ENCODE results near the gene COMP. TPM values are rescaled to one million over a fixed set of nuclear protein-coding genes. Genes with fewer than 3 reads are reported as not detected.

COMP gene
- total and polyA plus RNA-seq, 4 donors = 9.8 to 142 (median 15.1) TPM

DNA sequence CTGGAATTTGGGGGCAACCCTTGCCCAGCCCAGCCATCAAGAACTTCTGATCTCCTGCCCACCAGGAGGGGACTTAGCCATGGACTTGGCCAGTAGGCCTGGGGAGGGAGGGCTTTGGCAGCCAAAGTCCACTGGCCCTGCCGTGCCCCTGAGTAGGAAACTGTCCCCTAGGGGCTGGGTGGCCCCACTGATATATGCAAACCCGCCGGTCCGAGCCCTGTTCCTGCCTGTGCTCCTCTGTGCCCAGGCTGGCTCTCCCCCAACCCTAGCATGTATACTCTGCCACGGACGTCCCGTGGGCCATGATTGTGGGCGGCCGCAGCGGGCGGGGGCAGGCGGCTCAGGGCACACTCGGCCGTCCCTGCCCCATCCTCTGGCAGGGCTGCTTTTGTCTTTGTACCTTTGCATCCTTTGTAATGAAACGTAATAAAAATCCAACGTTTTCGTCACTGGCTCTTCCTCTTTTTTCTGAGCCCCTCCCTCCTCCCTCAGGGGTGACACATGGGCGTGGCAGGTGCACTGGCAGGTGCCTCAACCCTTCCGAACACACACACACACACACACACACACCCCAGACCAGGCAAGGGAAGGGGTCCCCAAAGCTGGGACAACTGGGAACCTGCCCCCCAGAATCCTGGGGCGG, 9.1 kb downstream of the COMP start:
- H3K4me1 ChIP-seq (ENCODE audit: control insufficient read depth in 1 of 2, insufficient read depth in 2 of 2, low read length in 2 of 2) = no peaks in the 10 kb centered on the region
- WGBS, 2 donors = 61 to 68% methylated on average over 18 to 20 of the region's 20 CpGs

DNA sequence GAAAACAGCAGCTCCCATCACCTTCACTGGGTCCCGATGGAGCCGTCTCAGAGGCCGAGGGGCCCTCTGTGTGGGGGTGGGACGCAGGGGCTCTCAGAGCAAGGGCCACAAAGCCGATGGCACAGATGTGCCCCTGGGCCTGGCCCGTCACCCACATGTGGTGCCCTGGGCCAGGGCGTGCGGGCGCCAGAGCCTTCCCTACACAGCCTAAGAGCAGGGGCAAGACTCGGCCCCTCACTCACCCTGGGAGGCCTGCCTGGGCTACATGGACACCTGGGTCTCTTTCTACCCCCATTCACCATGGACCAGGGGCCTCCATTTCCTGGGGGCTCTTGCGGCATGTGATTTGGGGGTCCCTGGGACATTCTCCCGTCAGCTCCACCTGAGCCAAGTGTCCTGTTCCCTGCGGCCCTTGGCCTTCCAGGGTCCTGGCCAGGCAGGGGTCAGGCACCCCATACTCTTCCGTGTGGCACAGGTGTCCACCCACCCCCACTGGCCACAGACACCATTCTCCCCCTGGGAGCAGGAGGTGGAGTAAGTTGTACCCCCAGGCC, 10.0 kb downstream of the COMP start:
- Histone ChIP-seq H3K27ac (ENCODE audit: low read depth in 1 of 2, low read length in 2 of 2) (no peak overlapping the region), H3K36me3 (ENCODE audit: control insufficient read depth in 1 of 2, insufficient read depth in 2 of 2, low read length in 1 of 2) (no peaks in the 10 kb centered on the region), H3K27me3 (ENCODE audit: control insufficient read depth in 1 of 2, insufficient read depth in 2 of 2, low read length in 1 of 2) (no peaks in the 10 kb centered on the region), H3K4me3 (ENCODE audit: low read length in 2 of 2) (no peak overlapping the region), H3K9me3 (ENCODE audit: control insufficient read depth, low read length) (no peaks in the 10 kb centered on the region), H3K4me1 (ENCODE audit: control insufficient read depth in 1 of 2, insufficient read depth in 2 of 2, low read length in 2 of 2) (no peaks in the 10 kb centered on the region)
- ATAC-seq (ENCODE audit: low FRiP score) = no peak
- no peak for DNase-seq
- intact Hi-C loops (cut with DNase I) = no loop called here
- 92 to 95% methylated on average over 14 of the region's 14 CpGs for WGBS, 2 donors

More for the DNA sequence above, 9.1 kb downstream of the COMP start:
- intact Hi-C loops (cut with DNase I) = no loop called here
- Histone ChIP-seq H3K27ac (ENCODE audit: low read depth in 1 of 2, low read length in 2 of 2) (no peak overlapping the region), H3K4me3 (ENCODE audit: low read length in 2 of 2) (no peak overlapping the region), H3K36me3 (ENCODE audit: control insufficient read depth in 1 of 2, insufficient read depth in 2 of 2, low read length in 1 of 2) (no peaks in the 10 kb centered on the region), H3K27me3 (ENCODE audit: control insufficient read depth in 1 of 2, insufficient read depth in 2 of 2, low read length in 1 of 2) (no peaks in the 10 kb centered on the region), H3K9me3 (ENCODE audit: control insufficient read depth, low read length) (no peaks in the 10 kb centered on the region)
- ATAC-seq (ENCODE audit: low FRiP score) = no peak
- peak in 1 of 2 donors; percentile 42 for DNase-seq

DNA sequence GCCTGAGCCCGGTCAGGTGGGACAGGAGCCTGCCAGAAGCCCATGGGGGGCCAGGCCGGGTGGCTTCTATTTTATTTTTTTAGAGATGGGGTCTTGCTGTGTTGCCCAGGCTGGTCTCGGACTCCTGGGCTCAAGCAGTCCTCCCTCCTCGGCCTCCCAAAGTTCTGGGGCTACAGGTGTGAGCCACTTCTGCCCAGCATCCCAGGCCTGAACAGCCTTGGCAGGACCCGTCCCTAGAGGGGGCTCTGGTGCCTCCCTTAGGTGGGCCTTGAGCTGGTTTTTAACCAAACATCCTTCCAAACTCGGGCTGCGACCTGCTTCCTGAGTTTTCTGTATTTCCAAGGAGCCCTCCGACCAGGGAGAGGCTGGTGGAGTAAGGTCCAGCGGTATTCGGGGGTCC, 10.5 kb downstream of the COMP start:
- no peaks in the 10 kb centered on the region for H3K27me3 ChIP-seq (ENCODE audit: control insufficient read depth in 1 of 2, insufficient read depth in 2 of 2, low read length in 1 of 2)
- H3K4me3 ChIP-seq (ENCODE audit: low read length in 2 of 2) = no peak overlapping the region
- H3K4me1 ChIP-seq (ENCODE audit: control insufficient read depth in 1 of 2, insufficient read depth in 2 of 2, low read length in 2 of 2) = no peaks in the 10 kb centered on the region
- ATAC-seq (ENCODE audit: low FRiP score) = no peak
- H3K27ac ChIP-seq (ENCODE audit: low read depth in 1 of 2, low read length in 2 of 2) = no peak overlapping the region
- intact Hi-C loops (cut with DNase I) = no loop called here
- no peak for DNase-seq
- 80 to 81% methylated on average over 10 of the region's 10 CpGs for WGBS, 2 donors
- H3K9me3 ChIP-seq (ENCODE audit: control insufficient read depth, low read length) = no peaks in the 10 kb centered on the region
- no peaks in the 10 kb centered on the region for H3K36me3 ChIP-seq (ENCODE audit: control insufficient read depth in 1 of 2, insufficient read depth in 2 of 2, low read length in 1 of 2)

DNA sequence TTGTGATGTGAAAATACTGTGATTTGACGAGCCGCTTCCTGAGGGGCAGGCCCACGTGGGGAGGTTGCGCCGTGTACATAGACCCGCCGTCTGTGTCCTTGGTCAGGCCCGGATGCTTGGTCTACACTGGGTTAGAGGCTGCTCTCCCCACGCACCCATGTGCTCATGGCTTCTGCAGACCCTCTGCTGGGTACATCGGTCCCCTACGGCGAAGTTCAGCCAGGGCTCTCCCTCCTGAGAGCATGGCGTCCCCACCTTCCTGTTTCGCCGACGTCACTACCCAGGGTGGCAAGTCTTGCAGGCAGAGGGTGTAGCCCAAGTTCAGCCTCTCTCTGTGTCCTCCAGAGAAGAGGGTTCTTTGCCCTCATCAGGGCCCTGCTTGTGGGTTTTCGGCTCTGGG, 11.0 kb downstream of the COMP start:
- Histone ChIP-seq H3K27ac (ENCODE audit: low read depth in 1 of 2, low read length in 2 of 2) (no peak overlapping the region), H3K27me3 (ENCODE audit: control insufficient read depth in 1 of 2, insufficient read depth in 2 of 2, low read length in 1 of 2) (no peaks in the 10 kb centered on the region), H3K4me1 (ENCODE audit: control insufficient read depth in 1 of 2, insufficient read depth in 2 of 2, low read length in 2 of 2) (no peaks in the 10 kb centered on the region), H3K4me3 (ENCODE audit: low read length in 2 of 2) (no peak overlapping the region), H3K36me3 (ENCODE audit: control insufficient read depth in 1 of 2, insufficient read depth in 2 of 2, low read length in 1 of 2) (no peaks in the 10 kb centered on the region), H3K9me3 (ENCODE audit: control insufficient read depth, low read length) (no peaks in the 10 kb centered on the region)
- WGBS, 2 donors = 92% methylated on average over 17 of the region's 17 CpGs
- no peak for ATAC-seq (ENCODE audit: low FRiP score)
- intact Hi-C loops (cut with DNase I) = no loop called here
- DNase-seq = no peak

DNA sequence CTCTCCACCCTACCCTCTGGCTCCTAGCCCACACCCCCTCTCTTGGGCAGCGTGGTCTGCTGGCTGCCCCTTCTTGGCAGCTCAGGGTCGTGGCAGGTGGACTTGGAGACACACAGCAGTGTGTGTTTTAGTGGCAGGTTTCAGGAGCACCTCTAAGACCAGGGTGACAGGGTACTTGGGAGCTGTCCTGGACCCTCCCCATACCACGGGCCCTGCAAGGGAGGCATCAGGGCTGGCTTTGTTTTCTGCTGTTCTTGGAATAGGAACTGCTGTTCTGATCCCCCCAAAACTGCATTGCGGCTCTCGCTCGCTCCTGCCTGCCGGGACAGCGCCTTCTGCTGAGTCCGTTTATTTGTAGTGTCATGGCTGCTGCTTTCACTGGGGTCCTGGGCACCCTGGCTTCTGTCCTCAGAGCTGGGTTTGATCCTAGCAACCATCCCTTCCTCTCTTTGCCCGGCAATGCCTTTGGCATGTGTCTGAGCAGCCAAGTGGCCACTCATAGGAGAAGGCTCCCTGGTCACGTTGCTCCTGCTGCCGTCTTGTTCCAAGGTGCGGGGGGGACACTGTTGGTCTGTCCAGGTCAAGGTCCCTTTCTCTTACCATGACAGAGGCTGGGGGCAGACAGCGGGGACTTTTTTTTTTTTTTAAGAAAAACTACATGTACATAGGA, 12.1 kb downstream of the COMP start:
- DNase-seq (no peak), ATAC-seq (ENCODE audit: low FRiP score) (no peak)
- Histone ChIP-seq H3K36me3 (ENCODE audit: control insufficient read depth in 1 of 2, insufficient read depth in 2 of 2, low read length in 1 of 2) (no peaks in the 10 kb centered on the region), H3K27ac (ENCODE audit: low read depth in 1 of 2, low read length in 2 of 2) (no peak overlapping the region), H3K4me3 (ENCODE audit: low read length in 2 of 2) (no peak overlapping the region), H3K9me3 (ENCODE audit: control insufficient read depth, low read length) (no peaks in the 10 kb centered on the region), H3K4me1 (ENCODE audit: control insufficient read depth in 1 of 2, insufficient read depth in 2 of 2, low read length in 2 of 2) (no peaks in the 10 kb centered on the region), H3K27me3 (ENCODE audit: control insufficient read depth in 1 of 2, insufficient read depth in 2 of 2, low read length in 1 of 2) (no peaks in the 10 kb centered on the region)
- intact Hi-C loops (cut with DNase I) = no loop called here
- 78 to 84% methylated on average over 14 of the region's 14 CpGs for WGBS, 2 donors

DNA sequence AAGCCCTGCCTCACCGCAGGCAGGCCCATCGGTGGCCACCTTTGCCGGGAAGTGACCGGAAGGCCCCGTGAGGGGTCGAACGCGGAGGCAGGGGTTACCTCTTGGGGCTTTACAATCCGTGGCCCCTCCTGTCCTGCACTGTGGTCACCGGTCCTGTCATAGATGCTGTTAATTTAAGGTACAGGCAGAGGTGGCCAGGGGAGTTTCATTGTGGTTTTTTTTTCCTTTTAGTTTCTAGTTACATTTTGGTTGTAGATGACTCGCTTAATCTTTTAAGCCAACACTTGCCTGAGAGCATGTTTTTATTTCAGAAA, 13.1 kb downstream of the COMP start:
- intact Hi-C loops (cut with DNase I) = no loop called here
- no peak overlapping the region for H3K4me3 ChIP-seq (ENCODE audit: low read length in 2 of 2)

DNA sequence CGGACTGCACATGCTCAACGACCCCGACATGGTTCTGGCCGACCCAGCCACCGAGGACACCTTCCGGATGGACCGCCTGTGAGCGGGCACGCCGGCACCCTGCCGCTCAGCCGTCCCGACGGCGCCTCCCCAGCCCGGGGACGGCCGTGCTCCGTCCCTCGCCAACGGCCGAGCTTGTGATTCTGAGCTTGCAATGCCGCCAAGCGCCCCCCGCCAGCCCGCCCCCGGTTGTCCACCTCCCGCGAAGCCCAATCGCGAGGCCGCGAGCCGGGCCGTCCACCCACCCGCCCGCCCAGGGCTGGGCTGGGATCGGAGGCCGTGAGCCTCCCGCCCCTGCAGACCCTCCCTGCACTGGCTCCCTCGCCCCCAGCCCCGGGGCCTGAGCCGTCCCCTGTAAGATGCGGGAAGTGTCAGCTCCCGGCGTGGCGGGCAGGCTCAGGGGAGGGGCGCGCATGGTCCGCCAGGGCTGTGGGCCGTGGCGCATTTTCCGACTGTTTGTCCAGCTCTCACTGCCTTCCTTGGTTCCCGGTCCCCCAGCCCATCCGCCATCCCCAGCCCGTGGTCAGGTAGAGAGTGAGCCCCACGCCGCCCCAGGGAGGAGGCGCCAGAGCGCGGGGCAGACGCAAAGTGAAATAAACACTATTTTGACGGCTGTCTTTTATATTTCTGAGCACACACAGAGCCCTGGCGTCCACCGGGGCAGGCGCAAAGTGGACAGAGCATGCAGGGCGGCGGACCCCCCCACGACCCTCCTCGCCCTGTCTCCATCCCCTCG, 13.6 kb downstream of the COMP start:
- H3K9me3 ChIP-seq (ENCODE audit: control insufficient read depth, low read length) = no peaks in the 10 kb centered on the region
- H3K27ac ChIP-seq (ENCODE audit: low read depth in 1 of 2, low read length in 2 of 2) = no peak overlapping the region
- intact Hi-C loops (cut with DNase I) = no loop called here
- DNase-seq = no peak
- ATAC-seq (ENCODE audit: low FRiP score) = no peak
- H3K27me3 ChIP-seq (ENCODE audit: control insufficient read depth in 1 of 2, insufficient read depth in 2 of 2, low read length in 1 of 2) = no peaks in the 10 kb centered on the region
- no peaks in the 10 kb centered on the region for H3K36me3 ChIP-seq (ENCODE audit: control insufficient read depth in 1 of 2, insufficient read depth in 2 of 2, low read length in 1 of 2)
- 44% methylated on average over 57 to 71 of the region's 71 CpGs for whole genome bisulfite sequencing, 2 donors
- H3K4me3 ChIP-seq (ENCODE audit: low read length in 2 of 2) = no peak overlapping the region
- no peaks in the 10 kb centered on the region for H3K4me1 ChIP-seq (ENCODE audit: control insufficient read depth in 1 of 2, insufficient read depth in 2 of 2, low read length in 2 of 2)

More for the DNA sequence above, 13.1 kb downstream of the COMP start:
- Histone ChIP-seq H3K36me3 (ENCODE audit: control insufficient read depth in 1 of 2, insufficient read depth in 2 of 2, low read length in 1 of 2) (no peaks in the 10 kb centered on the region), H3K27me3 (ENCODE audit: control insufficient read depth in 1 of 2, insufficient read depth in 2 of 2, low read length in 1 of 2) (no peaks in the 10 kb centered on the region), H3K27ac (ENCODE audit: low read depth in 1 of 2, low read length in 2 of 2) (no peak overlapping the region), H3K4me1 (ENCODE audit: control insufficient read depth in 1 of 2, insufficient read depth in 2 of 2, low read length in 2 of 2) (no peaks in the 10 kb centered on the region), H3K9me3 (ENCODE audit: control insufficient read depth, low read length) (no peaks in the 10 kb centered on the region)
- 57 to 64% methylated on average over 11 of the region's 11 CpGs for WGBS, 2 donors
- DNase-seq = no peak
- no peak for ATAC-seq (ENCODE audit: low FRiP score)

DNA sequence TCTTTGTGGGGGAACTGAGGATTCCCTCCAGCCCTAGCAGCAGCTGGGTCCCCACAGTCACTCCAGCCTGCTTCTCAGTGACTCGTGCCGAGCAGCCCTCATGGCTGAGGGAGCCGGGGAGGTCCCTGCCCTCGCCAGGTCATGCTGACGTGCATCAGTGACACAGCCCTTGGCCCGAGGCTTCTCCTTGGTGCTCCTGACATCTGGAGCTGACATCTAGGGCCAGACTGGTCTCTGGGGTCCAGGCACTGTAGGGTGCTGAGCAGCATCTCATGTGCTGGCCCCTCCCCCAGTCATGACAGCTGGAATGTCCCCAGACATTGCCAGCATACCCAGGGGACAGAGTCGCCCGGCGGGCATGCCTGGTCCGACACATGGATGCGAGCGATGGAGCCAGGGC, 14.4 kb downstream of the COMP start:
- Histone ChIP-seq H3K9me3 (ENCODE audit: control insufficient read depth, low read length) (no peaks in the 10 kb centered on the region), H3K27me3 (ENCODE audit: control insufficient read depth in 1 of 2, insufficient read depth in 2 of 2, low read length in 1 of 2) (no peaks in the 10 kb centered on the region), H3K4me1 (ENCODE audit: control insufficient read depth in 1 of 2, insufficient read depth in 2 of 2, low read length in 2 of 2) (no peaks in the 10 kb centered on the region), H3K4me3 (ENCODE audit: low read length in 2 of 2) (no peak overlapping the region), H3K27ac (ENCODE audit: low read depth in 1 of 2, low read length in 2 of 2) (no peak overlapping the region), H3K36me3 (ENCODE audit: control insufficient read depth in 1 of 2, insufficient read depth in 2 of 2, low read length in 1 of 2) (no peaks in the 10 kb centered on the region)
- no peak for DNase-seq
- intact Hi-C loops (cut with DNase I) = no loop called here
- no peak for ATAC-seq (ENCODE audit: low FRiP score)
- WGBS, 2 donors = 54 to 55% methylated on average over 12 of the region's 12 CpGs

DNA sequence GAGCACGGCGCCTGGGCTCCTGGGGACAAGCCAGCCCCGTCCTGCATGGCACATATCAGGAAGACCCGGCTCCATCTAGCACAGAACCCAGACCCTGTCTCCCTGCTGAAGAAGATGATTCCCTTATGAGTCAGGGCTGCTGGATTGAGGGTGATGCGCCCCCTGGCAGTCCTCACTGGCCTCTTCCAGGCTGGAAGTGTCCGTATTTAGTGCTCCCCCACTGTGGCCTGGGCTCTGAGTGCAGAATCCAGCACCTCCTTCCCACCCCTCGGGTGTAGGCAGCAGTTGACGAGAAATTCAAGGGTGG, 14.9 kb downstream of the COMP start:
- Histone ChIP-seq H3K27ac (ENCODE audit: low read depth in 1 of 2, low read length in 2 of 2) (no peak overlapping the region), H3K4me1 (ENCODE audit: control insufficient read depth in 1 of 2, insufficient read depth in 2 of 2, low read length in 2 of 2) (no peaks in the 10 kb centered on the region), H3K36me3 (ENCODE audit: control insufficient read depth in 1 of 2, insufficient read depth in 2 of 2, low read length in 1 of 2) (no peaks in the 10 kb centered on the region), H3K9me3 (ENCODE audit: control insufficient read depth, low read length) (no peaks in the 10 kb centered on the region), H3K27me3 (ENCODE audit: control insufficient read depth in 1 of 2, insufficient read depth in 2 of 2, low read length in 1 of 2) (no peaks in the 10 kb centered on the region), H3K4me3 (ENCODE audit: low read length in 2 of 2) (no peak overlapping the region)
- DNase-seq = no peak
- intact Hi-C loops (cut with DNase I) = no loop called here
- WGBS, 2 donors = 87 to 90% methylated on average over 8 of the region's 8 CpGs
- ATAC-seq (ENCODE audit: low FRiP score) = no peak
